ENCODE measurements around the gene CD47.

The CD47 gene

DNA sequence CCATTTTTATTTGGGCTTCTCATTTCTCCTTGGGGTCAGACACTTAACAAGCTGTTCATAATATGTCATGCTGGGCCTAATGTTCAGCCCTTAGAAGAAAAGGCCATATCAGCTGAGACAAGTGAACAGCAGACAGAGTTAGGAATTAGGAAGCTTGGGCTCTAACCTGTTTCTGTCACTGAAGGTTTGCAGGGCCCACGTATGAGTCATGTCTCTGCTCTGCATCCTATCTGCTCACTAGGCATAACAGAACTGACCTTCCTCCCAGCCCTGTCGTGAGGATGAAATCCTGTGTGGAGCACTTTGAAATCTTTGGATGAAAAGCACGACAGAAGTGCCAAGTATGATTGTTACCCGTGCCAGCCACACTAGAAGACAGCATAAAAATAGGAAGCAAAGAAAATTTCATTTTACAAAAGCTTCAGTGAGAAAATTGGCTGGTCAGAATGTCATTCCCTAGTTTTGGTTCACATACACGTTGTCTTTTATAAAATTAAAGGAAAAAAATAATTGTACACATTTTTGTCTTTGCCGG is 26.5 kb upstream of the CD47 start:
- DNase-seq (ENCODE audit: low read depth), result no peak

DNA sequence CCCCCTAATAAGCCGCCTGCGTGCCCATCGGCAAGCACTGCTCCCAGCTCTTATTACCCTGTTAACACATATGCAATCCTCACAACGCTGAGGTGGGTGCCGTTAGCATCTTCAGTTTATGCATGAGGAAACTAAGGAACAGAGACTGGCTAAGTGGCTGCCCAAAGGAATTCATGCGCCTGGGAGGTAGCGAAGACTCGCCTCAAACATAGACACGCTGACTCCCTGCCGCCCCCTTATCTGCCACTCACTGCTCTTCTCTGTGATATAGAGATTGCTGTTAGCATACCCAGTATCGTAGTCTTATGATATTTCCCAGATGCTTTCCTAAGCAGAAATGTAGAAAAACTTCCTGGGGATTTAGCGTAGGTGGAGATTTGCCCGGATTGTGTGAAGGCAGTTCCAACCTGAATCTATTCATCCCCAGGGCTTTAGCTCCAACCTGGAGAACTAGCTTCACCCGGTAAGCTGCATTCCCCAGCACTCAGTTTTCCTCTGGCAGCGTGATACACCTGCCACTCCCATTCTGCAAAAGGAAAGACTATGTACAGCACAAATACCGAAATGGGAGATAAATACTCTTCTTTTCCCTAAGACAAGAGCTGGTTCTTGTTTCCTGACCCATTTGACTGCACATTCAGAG is 23.7 kb upstream of the CD47 start:
- DNase-seq (ENCODE audit: low read depth), result no peak

DNA sequence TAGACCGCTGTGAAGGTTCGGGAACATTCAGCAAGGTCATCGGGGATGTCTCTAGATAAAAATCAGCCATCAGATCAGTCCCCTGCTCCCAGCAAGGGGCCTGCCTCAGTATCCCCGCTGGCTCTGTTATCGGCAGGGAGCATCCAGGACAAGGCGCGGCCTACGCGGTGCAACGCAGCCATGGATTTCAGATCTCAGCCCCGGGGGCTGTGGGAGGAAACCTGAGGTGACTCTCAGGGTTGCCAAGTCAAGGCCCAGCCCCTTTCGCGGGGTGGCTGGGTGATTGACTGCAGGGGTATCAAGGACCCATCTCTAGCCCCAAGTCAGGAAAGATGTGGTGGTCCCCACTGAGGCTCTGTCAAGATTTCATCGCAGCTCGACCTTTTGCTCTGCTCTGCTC is 23.1 kb upstream of the CD47 start:
- no peak for DNase-seq (ENCODE audit: low read depth)

DNA sequence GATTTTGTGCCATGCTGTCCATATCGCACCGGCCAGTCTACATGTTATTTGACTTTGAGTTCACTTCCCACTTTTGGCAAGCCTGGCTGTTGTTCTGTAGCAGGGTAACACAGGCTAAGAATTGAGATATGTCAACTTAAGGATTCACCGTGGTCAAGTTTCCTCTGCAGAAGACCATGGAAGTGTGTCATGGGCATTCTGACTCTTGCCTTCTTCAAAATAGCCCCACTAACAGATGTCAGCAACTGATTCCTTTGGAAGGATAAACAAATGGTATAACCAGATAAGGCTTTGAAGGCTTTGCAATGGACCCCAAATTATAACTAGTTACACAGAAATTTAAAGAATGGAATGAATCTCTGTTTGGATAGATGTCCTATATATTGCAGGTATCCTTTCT is 20.1 kb upstream of the CD47 start:
- DNase-seq (ENCODE audit: low read depth), result no peak

DNA sequence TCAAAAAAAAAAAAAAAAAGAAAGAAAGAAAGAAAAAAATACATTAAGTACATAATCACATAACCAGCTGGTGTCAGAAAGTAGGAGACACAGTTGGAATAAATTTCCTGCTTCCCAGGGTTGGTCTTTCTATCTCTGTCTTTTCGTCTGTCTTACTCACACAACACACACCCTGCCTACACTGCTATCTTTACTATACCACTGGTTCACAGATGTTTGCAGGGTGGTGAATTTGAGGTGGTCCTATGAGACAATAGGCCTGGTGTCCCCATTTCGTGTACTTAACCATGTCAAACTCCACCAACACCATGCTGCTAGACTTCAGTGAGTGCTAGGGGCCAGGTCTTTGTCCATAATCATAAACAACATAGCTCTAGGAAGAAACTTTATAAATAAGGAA is 17.6 kb upstream of the CD47 start:
- no peak for DNase-seq (ENCODE audit: low read depth)

DNA sequence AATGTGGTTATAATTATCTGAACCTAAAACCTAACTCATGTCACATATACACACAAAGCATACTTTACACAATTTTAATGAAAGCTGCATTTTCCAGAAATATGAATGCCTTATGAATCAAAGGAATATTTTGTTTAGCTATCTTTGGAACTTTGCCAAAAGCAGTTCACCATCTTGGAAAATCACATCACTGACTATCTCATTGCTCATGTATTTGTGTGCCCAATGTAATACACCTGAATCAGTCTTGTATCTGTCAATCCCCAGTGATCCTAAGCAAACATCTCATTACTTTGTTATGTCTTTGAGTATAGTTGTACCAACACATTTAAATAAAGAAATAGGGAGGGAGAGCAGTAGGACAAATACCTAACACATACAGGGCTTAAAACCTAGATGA is 15.6 kb upstream of the CD47 start:
- DNase-seq (ENCODE audit: low read depth), result no peak

DNA sequence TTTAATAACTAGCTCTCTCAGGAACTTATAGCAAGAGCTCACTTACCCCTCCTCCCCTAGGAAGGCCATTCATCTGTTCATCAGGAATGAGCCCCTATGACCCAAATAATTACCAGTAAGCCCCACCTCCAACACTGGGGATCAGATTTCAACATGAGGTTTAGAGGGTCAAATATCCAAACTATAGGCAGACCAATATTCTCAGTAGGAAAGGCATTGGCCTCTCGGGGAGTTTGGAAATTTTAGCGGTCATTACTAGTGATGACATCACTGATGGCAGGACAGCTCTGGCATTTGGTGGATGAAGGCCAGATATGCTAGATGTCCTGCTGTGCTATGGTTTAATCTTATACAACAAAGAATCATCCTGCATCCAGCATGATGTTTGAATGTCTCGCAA is 15.2 kb upstream of the CD47 start:
- DNase-seq (ENCODE audit: low read depth), result peak; percentile 67

DNA sequence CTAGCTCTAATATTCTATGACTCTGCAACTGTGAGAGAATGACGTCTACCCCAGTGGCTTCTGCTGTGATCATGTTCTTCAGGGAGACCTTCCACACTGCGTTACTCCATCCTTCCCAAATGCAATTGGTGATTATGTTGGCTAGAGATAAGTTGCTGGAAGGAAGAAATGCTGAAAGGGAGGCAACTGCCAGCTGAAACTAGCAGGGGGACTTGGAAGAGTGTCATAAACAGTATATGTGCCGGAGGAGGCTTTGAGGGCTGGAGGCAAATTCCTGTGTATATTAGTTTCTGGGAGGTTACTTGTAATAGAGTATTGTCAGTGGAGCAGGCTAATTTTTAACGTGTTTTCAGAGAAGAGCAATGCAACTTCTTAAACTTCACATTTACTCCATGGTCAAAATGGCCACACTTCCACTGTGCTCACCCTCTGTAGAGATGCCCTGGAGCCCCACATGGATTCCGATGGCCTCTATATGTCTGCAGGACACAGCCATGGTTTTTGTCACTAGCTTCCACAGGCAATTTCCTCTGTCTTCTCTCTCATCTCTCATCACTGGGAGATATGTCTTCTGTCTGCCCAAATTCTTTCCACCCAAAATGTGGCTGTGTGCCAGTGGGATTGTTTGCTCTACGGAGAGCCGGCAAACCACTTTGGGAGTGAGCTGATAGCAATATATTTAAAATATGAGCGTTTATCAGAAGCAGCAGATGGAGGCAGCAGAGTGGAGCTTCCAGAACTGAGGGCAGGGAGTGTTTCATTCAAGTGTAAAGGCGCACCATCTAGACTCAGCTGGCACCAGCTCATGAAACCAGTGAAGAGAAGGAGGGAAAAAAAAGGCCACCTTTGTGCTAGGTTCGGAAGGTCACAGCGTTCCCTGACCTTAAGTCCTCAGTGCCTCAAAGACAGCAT is 13.3 kb upstream of the CD47 start:
- DNase-seq (ENCODE audit: low read depth), result peak; percentile 16

DNA sequence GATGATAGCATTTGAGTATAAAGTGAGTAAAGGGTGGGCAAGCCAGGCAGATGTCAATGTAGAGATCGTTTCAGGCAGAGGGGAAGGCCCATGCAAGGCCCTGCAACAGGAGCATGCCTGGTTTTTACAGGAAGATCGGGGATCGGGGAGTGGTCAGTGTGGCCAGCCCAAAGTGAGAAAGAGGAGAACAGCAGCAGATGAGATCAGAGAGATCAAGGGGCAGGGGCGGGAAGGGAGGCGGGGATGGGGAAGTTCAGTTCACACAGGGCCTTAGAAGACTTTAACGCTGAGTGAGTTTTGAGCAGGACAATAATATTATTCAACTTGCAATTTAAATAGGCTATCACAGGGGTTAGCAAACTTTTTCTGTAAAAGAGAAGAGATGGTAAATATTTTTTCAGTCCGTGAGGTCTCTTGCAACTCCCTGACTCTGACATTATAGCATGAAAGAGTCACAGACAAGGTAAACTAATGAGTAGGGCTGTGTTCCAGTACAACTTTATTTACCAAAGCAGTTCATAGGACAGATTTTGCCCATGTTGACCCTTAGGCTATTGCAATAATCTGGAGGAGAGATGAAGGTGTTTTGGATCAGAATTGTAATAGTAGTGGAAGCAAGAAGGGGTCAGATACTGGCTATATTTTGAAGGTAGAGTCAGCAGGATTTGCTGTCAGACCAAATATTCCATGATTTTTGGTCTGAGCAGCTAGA is 12.4 kb upstream of the CD47 start:
- DNase-seq (ENCODE audit: low read depth), result no peak

DNA sequence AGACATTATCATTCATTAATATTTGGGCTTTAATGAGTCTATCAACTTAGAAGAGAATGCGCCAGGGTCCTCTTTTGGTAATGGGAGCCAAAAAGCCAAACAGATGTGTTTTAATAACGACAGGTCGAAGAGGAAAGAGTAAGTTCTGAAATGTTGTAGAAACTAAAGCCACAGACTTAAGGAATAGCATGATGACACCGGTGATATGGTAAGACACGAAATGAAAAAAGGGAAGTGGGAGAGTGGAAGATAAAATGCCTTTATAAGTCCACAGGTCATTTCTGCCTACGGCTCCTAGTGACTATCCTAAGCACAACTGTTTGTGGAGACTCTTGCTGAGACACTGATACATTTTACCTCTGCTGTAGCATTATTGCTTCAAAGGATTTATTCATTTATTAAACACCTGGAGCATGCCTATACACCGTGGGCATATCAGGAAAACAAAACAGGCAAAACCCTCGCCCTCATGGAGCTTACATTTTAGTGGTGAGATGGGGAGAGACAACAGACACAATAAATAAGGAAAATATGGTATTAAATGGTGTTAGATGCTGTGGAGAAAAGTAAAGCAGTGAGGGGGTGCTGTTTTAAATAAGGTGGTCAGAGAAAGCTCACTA is 11.7 kb upstream of the CD47 start:
- no peak for DNase-seq (ENCODE audit: low read depth)

DNA sequence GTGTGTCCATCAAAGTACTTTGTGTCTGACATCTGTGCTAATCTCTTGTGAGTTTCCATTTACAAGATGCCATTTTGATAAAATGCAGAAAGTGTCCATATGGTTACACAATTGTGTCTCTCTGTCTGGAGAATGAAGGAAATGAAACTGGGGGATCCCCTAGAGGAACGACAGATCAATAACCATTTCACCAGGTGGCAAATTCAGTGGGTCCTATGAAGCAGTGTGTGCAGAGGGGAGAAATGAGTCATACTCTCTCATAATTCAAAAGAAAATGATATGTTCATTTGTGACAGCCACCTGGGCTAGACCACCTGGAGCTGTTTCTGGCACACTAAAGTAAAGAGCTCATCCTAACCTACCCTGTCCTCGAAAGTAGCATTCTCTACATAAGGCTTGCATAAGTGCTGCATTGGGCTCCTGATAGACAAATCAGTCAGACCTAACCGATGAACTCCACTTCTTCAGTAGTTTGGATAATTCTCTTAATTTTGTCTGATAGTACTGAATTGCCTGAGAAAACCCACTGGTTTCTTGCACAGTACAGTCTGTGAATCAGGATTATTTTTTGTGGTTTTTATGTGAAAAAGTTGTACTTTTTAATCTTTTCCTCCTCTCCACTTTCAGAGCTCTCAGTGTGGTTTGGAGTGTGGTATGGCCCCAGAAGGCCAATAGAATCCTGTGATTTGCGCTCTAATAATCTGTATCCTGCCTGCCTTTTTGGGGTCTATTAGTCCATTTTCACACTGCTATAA is 10.3 kb upstream of the CD47 start:
- no peak for DNase-seq (ENCODE audit: low read depth)

DNA sequence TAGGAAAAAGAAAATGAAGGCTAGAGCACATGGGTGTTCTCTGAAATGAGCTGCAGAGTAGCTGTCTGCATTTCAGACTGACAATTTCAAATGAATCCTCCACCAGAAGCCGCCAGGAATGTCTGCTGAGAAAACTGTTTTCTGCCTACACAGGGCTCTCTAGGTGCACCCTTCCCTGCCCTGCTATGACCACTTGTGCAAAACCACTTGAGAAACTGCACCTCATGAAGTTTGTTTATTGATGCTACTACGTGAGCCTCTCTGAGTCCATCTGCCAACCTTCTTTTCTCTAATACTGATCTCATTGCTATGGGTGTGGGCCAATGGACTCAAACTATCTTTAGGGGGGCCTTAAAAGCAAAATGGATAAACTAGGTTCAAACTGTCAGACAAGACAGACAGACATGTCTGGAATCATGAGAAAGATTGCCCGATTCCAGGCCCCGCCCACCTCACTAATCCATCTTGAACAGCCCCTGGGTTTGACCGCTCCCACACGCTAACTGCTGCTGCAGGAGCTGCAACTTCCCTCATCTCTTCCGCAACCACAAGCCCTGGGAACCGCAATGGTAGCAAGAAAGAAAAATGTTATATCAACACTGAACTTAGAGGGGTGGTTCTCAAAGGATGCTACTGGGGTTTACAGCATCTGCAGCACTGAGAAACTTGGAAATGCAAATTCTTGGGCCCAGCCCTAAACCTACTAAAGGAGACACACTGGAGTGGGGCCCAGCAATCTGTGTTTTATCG is 9.0 kb upstream of the CD47 start:
- no peak for DNase-seq (ENCODE audit: low read depth)

DNA sequence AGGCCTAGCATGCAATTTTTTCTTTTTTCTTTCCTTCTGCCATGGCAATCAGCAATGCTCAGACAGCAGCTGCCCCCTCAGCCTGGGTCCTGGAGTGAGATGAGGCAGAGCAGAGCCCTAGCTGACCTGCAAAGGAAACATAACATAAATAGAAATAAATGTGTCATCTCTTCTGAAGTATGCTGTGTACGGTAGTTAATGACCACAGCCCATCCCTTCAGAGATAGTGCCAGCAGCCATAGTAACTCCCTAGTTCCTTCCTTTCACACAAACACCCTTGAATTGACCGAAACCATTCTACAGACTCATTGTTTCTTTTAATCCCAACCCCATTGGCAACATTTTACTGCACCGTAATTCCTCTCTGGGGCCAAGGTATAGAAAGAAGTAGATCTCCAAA is 8.4 kb upstream of the CD47 start:
- no peak for DNase-seq (ENCODE audit: low read depth)

DNA sequence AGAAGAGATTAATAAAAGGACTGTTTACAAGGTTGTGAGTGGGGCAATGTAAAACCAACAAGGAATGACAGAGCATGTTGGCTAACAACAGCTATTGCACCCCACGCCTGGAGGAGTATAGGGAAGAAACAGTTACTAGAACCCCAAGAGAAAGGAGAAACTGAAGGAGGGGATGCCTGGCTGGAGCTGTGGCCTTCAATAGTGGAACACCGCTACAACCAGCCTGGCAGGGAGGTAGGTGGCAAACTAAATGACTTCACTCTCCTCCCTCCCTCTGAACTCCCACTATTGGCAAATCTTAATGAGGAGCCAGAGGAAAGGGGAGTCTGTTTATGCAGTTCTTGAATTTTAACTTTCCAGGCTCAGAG is 7.2 kb upstream of the CD47 start:
- no peak for DNase-seq (ENCODE audit: low read depth)

DNA sequence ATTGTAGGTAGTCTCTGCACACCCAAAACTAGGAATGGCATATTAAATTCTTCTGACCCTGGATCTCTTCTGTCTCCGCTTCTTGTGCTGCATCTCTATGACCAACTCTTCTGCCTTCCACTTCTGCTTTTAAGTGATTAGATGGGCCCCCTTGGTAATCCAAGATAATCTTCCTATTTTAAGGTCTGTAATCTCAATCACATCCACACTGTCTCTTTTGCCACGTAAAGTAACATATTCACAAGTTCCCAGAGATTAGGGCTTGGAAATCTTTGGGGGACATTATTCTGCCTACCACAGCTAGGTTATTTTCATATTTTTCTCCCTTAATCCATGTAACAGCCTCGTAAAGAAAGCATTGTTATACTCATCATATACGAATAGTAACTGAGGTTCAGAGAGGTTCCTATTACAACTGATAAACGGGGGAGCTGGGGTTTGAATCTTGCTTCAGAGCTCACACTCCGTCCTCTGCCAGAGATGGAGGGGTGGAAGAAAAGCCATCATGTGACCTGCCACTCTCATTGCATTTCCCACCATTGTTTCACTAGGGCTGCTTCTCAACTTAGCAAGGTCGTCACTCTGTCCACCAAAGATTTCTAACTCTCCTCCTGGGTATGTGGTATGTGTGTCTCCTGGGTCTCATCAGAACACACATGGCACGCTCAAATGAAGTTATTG is 6.6 kb upstream of the CD47 start:
- no peak for DNase-seq (ENCODE audit: low read depth)

DNA sequence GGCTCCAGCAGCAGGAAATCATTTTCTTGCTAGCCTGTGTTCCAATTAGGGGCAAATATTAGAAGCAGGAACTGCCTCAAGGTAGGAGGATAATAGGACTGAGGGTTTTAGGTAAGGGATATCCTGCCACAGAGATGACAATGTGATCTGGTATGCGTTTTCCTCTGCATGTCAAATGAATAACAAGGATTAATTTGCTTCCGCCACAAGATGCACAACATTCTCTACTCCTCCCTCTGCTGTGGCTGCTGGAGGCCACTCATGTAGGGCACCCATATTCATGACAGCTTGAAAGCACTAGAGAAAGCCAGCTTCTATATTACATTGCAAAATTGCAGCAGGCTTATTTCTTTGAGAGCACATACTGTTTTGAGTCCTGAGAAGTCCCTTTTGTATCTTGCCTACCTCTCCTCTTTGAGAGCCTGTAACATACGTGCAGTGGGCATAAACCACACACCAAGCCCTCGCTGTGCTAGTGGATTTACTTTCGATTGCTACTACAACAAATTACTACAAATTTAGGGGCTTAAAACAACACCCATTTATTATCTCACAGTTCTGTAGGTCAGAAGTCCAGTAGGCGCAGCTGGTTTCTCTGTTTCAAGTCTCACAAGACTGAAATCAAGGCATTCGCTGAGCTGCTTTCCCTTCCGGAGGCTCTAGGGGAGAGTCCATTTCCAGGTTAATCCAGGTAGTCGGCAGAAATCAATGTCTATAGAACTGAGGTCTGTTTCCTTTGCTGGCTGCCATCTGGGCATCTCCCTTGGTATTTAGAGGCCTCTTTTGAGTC is 5.9 kb upstream of the CD47 start:
- DNase-seq (ENCODE audit: low read depth), result no peak

DNA sequence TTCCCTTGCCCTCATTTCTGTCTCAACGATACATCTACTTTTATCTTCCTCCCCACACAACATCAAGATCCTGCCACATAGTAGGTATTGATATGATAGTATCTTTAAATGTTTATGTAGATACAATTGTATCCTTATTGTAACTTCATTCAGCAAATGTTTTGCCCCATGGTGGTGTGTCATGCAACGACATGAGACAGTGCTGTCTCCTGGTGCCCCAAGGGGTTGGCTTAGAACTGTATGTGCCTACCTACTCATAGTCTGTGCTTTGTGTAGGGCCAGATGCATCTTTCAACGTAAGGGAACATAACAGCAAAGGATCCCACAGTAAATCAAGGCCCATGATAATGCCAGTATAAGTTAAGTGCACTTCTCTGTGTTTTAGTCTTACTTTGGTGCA is 2.8 kb upstream of the CD47 start:
- no peak for DNase-seq (ENCODE audit: low read depth)

DNA sequence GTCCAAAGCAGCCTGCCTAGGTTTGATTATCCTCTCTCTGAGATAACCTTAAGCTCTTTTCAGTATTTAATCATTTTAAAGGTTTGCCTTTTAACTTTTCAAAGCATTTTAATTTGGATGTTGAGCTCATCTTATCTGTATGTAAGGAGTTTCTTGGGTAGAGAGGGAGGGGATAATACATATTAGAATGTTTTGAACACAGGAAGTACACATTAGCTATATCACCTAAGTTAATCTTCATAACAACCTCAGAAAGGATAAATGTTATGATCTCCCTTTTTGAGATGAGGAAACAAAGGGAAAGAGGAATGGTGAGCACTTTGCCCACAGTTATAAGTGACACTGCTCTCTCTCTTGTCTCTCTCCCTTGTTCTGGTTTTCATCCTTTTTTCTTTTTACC is 2.2 kb upstream of the CD47 start:
- DNase-seq (ENCODE audit: low read depth), result no peak

DNA sequence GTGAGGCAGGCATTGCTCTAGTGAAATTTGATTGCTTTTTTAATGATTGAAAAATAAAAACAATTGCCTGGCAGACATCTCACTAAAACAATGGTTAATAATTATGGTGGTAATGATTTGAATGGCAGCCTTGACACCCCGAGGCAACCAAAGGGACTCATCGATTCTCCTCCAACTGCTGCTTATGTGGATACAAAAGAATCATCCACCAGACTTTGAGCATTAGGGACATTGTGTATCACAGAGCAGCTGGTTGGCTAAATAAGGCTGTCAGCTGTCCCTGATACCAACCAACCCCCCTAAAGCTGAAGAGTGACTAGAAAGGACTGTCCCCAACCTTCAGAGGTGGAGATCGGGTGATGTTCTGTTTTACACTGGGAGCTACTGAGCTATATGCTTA is 1.7 kb upstream of the CD47 start:
- DNase-seq (ENCODE audit: low read depth), result no peak
